Activated CD4-positive, alpha-beta T cell treated with anti-CD3 and anti-CD28 coated beads, Interleukin-10, Interleukin-2, amounts not matched to agents 100 ng/mL and 50 ng/mL, durations not matched to agents 16 hours and 8 hours (primary cell): ENCODE results near the gene C2CD3.
"Not testable (repeated sequence)": the region's sequence is repeated elsewhere in the genome, so short reads cannot be mapped to it uniquely, and the experiment has no call there.

ENCODE experiments used
- DNase-seq: peaks from one replicate; pipeline ENCODE4 v3.0.0-alpha.2; 2020

C2CD3 gene

DNA sequence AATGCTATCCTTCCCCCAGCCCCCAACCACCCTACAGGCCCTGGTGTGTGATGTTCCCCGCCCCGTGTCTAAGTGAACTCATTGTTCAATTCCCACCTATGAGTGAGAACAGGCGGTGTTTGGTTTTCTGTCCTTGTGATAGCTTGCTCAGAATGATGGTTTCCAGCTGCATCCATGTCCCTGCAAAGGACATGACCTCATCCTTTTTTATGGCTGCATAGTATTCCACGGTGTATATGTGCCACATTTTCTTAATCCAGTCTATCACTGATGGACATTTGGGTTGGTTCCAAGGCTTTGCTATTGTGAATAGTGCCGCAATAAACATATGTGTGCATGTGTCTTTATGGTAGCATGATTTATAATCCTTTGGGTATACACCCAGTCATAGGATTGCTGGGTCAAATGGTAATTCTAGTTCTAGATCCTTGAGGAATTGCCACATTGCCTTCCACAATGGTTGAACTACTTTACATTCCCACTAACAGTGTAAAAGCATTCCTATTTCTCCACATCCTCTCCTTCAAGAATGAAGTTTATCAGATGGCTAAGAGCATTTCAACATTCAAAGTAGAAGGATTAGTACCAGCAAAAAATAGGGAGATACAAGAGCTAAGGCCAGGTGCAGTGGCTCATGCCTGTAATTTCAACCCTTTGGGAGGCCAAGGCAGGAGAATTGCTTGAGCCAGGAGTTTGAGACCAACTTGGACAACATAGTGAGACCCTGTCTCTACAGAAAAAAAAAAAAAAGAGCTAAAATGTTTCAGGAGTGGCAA is 50.4 kb downstream of the C2CD3 start:
- not testable (repeated sequence) for DNase-seq

GRCh38 chr11:74116719-74117118 is 54.1 kb downstream of the C2CD3 start:
- DNase-seq, result no peak

DNA sequence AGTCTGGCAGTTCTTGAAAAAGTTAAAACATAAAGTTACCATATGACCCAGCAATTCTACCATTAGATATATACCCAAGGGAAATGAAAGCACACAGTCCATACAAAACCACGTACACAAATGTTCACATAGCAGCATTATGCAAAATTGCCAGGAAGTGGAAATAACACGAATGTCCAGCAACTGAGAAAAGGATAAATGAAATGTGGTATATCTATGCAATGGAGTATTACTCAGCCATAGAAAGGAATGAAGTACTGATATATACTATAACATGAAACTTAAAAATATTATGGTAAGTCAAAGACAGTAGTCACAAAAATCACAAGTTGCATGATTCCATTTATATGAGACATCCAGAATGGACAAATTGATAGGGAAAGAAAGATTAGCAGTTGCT is 57.9 kb downstream of the C2CD3 start:
- no peak for DNase-seq

DNA sequence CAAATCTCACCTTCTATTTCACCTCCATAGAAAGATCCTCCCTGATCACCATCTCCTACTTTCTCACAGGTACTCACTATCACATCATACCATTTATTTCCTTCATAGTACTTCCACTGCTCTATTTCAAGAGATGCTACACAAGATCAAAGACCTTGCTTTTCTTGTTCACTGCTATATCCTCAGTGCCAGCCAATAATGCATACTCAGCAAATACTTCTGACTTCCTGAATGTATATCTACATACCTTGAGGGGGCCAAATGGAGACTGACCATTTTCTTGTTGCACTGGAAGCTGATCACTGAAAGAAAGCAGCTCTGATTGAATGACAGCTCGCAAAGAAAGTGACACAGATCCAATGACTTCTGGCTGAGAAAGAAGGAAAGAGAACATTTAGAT is 64.7 kb downstream of the C2CD3 start:
- no peak for DNase-seq

GRCh38 chr11:74102321-74102720 is 68.5 kb downstream of the C2CD3 start:
- no peak for DNase-seq

GRCh38 chr11:74100735-74101134 is 70.1 kb downstream of the C2CD3 start:
- no peak for DNase-seq

DNA sequence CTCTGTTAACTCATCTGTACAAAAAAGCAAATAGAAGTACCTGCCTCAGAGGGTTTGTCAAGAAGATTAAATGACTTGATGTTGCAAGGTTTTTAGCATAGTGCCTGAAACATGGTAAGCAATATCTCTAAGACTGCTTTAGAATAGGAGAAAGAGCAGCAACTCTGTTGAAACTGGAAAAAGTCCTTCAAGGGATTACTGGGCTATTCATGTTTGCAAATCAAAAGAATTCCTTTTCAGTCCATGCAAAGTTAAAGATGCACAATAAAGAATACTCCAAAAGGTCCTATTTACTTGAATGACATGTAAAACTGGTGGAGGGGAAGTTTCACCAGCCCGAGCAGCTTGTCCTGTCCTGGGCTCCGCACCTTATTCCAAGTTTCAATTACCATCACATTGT is 70.6 kb downstream of the C2CD3 start:
- no peak for DNase-seq

- DNase-seq, result no peak
Observed at GRCh38 chr11:74097686-74098237, 73.0 kb downstream of the C2CD3 start.

GRCh38 chr11:74094393-74094792 is 76.4 kb downstream of the C2CD3 start:
- DNase-seq, result no peak

DNA sequence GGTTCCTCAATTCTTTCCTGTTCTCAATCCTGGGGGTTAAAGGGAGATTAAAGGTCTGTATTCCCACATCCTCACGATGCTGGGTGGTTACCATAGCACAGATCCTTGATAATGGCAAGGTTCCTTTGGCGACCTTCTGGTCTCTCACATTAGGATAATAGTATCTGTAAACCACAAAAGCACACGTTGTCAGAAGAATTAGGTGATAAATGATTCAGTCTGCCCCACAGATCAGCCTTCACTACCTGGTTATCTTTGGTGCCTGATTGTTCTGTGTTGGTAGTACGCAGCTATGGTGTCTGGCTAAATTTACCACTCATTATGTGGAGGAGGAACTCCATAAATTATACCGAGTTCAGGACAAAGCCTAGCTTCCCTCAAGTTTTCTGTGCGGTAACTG is 78.4 kb downstream of the C2CD3 start:
- no peak for DNase-seq

GRCh38 chr11:74091549-74091948 is 79.3 kb downstream of the C2CD3 start:
- DNase-seq, result no peak

GRCh38 chr11:74090701-74091100 is 80.1 kb downstream of the C2CD3 start:
- peak; percentile 20 for DNase-seq

DNA sequence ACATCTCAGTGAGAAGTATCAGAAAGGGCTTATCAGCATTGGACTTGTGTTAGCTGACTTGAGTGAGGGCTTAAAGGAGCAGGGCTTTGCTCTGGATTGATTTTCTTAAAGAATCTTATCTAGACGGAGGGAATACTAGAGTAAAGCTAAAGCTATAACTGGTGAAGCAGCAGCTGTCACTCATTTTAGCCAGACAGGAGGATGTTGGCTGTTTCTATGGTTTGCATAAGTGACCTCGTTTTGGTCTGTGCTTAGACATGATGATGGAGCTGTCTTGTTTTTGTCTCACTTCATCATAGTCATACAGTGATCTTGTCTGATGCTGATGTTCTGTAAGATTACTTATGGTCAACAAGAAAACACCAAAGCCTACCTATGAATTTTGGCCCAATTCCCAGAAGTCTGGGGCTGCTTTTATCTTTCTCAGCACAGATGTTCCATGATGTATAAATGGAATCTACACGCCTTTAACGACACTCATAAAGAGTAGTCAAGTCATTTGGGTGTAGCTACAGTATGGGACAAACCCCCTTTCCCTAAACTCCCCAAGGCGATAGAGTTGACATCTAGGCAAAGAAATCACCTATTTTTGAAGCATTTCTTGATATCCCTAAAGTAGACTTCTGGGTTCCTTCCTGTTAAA is 84.4 kb downstream of the C2CD3 start:
- DNase-seq, result peak; percentile 14

DNA sequence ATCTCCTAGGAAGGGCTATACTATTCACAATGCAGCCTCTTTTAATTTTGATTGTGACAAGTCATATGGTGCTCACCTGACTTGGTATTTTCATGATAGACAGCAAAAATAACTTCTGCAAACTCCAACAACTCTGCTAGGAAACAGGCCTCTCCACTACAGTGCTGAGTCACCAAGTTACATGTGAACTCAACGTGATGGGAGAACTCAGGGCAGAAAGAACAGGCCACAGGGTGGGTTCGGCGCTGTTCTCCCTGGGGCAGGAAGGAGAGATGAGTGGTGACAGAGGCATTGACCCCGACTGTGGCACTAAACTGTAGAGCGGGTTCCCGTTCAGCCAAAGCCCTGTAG is 85.3 kb downstream of the C2CD3 start:
- peak; percentile 17 for DNase-seq

- DNase-seq, result no peak
Observed at GRCh38 chr11:74084796-74085541, 85.8 kb downstream of the C2CD3 start.

GRCh38 chr11:74083927-74084326 is 86.9 kb downstream of the C2CD3 start:
- DNase-seq, result not testable (repeated sequence)

- no peak for DNase-seq
Observed at GRCh38 chr11:74081428-74081827, 89.4 kb downstream of the C2CD3 start.

GRCh38 chr11:74077193-74077592 is 93.6 kb downstream of the C2CD3 start:
- no peak for DNase-seq

DNA sequence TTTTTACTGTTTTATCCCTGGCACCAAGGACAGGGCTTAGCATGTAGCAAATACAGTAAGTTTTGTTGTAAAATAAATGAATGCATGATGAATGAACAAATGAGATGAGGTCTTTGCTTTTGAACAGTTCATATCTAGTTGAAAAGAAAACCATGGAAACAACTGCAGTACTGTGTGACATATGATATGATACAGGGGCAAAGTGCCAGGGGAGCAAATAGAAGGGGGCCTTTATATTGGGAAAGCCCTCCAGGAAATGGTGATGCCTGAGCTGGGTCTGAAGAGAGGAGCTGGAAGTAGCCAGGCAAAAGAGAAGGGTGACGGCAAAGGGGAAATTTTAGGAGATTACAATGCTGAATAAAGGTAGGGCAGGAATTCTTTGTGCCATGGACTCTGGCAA is 98.1 kb downstream of the C2CD3 start:
- no peak for DNase-seq

GRCh38 chr11:74072286-74072685 is 98.5 kb downstream of the C2CD3 start:
- peak; percentile 56 for DNase-seq

DNA sequence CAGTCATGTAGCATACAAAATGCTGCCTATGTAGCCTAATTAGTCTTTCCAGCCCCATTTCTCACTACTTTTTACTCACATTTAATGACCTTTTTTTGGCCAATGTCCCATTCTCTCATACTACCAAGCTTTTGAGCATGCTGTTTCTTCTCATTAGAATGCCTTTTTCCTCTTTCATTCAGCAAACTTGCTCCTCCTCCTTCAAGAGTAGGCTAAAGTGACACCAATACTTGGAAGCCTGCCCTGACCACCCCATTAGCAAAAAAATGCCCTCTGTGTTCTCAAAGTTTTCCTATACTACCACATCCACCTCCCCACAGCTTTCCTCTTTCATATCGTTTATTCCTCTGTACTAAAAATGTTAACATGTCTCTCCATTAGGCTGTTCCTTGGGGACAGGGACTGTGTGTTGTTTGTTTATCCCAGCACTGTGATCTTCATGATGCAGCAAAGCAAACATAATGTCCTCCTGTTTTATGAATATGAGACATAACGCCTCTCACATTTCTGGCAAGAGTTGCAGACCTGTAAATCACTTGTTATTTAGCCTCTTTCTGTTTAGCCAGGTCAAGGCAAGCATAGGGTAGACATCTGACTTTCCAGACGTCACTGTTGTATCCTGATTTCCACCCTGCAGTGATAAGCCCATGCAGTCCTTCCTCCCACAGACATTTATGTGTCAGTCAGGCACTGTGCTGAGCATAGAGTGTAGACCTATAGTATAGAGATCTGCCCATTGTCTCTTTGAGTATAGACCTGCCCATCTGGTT is 99.9 kb downstream of the C2CD3 start:
- no peak for DNase-seq

- no peak for DNase-seq
Observed at GRCh38 chr11:74069146-74070046, 101.4 kb downstream of the C2CD3 start.
